Large intestine (tissue), 3 donors: Measurements from ENCODE around the gene ZNF417. TPM values are rescaled to one million over a fixed set of nuclear protein-coding genes. Genes with fewer than 3 reads are reported as not detected.
"Not testable (repeated sequence)": the region's sequence is repeated elsewhere in the genome, so short reads cannot be mapped to it uniquely, and the experiment has no call there.

Experiments used
- DNase-seq, 2 donors: peaks; one replicate each; pipeline versions ENCODE4 v3.0.0 to v3.0.0-alpha.2; 2013
- H3K27ac ChIP-seq: one replicate; pipeline ENCODE4 v1.5.1; 2013; ENCODE audit warnings: low read length
- H3K27me3 ChIP-seq: 2 replicates; pipeline ENCODE4 v1.6.1; 2013; ENCODE audit warnings: low read length; ENCODE audit not compliant: control insufficient read depth, insufficient read depth
- H3K36me3 ChIP-seq: 2 replicates; pipeline ENCODE4 v1.6.1; 2013; ENCODE audit warnings: low read length; ENCODE audit not compliant: control insufficient read depth, insufficient read depth
- H3K4me1 ChIP-seq: one replicate; pipeline ENCODE4 v1.6.1; 2013; ENCODE audit warnings: low read length; ENCODE audit not compliant: control insufficient read depth, insufficient read depth
- H3K4me3 ChIP-seq: one replicate; pipeline ENCODE4 v1.5.1; 2013; ENCODE audit warnings: low read length
- H3K9me3 ChIP-seq: one replicate; pipeline ENCODE4 v1.6.1; 2013; ENCODE audit warnings: mild to moderate bottlenecking, low read depth, low read length, moderate library complexity; ENCODE audit not compliant: control insufficient read depth
- WGBS: methylation state at CpG from one replicate; pipeline ENCODE4 v1.1.5; 2013; ENCODE audit warnings: low lambda C conversion rate; ENCODE audit not compliant: insufficient coverage; 5-methylcytosine and 5-hydroxymethylcytosine counted together
- polyA plus RNA-seq: library from polyadenylated mRNA; unstranded; fragments of 120-200 nt; gene quantifications from one replicate; pipeline ENCODE4 v1.2.1, GENCODE V29; 2013

ZNF417 gene
- polyA plus RNA-seq, 1 donor, result 34.8 TPM

DNA sequence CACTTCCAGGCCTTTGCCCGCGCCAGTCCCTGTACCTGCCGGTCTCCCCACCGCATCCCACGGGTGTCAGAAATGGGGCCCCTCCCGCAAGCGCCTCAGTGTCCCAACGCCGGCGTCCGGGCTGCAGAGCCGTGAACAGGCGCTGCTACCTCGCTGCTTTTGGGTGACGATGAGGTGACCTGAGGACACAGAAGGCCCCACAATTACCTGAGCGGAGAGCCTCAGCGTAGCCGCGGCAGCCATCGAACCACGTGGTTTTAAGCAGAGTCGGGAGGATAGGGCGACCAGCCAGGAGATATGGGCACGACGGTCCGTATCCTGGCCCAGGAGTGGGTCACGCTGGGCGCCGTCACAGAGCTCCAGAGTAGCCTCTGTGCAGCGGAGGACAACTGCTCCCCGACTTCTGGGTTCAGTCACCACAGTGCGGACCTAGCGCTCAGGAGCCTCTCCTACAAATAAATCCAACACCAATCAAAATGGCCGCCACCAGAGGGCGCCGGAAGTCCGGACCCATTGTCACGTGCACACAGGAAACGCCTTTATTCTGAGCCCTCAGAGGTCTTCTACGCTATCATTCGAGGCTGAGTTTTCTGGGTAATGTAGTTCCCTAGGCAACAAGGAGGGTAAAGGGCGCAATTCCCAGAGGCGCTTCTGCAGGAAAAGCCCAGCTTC lies 27.7 kb downstream of the ZNF417 start, which contains the start of gene ZNF814:
TSS of gene ZNF814 (minus strand) at position 478 of the 672 bp plus-strand sequence. CDS start at position 243, 235 bp downstream.
- peak; percentile 85 to 93 for DNase-seq
- Histone ChIP-seq H3K4me3 (peak within 1 kb of the TSS; percentile 86), H3K27ac (peak within 1 kb of the TSS; percentile 75), H3K4me1 (no peaks in the 10 kb centered on the region), H3K9me3 (peaks cover 16% of the 10 kb centered on the region), H3K36me3 (peaks cover 19% of the 10 kb centered on the region), H3K27me3 (no peaks in the 10 kb centered on the region)
- no CpG with 5 or more reads among the region's 43 CpGs for WGBS

DNA sequence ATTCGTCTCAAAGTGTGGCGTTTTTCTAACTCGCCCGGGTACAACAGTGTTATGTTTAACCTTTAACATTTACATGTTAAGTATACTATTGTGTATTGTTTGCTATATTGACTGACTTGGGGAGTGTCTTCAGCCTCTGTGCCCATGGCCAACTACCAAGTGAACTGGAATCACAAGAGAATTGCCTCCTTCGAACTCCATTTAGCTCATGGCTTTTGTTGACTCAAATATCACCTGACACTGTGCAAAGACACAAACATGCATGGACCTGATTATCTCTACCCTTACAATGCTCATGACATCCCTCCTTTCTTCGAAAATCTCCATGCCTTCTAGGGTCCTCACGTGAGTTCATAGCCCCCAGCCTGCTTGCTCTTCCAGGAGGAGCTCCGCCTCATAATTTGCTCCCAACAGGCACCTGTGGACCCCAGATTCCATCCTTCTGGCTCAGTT lies 28.3 kb downstream of the ZNF417 start:
- peak overlapping the region; percentile 75 for H3K27ac ChIP-seq
- peak in 1 of 2 donors; percentile 62 for DNase-seq
- WGBS, result 0% methylated on average over 1 of the region's 8 CpGs

DNA sequence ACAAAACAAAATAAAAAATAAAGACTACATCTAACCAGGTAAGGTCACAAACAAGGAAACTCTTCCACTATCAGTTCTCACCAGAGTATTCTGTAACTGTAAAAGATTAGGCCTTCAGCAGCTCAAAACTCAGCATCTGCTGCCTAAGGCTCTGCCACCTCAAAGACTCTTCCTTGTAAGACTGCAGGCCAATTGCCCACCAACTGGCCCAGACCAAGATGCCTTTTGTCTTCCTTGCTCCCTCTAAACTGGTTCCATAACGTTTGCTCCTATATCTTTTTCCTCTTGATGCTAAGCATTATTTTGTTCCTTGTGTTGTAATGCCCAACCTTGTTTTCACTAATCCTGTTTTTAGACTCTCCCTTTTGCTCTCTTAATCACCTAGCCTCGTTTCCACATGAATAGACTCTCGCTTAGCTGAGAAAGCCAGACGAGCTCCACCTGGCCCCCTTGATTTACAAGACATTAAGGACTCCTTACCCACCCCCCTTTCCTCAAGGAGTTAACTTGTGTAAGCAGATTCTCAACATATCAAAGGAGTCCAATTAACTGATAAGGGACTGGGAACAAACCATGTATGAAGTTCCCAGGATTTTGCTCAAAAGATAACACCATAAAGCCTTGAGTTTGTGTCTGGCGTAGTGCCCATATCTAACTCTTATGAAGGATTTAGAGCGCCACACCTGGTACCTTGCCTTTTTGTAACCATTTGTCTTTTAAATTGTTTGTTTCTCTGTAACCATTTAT lies 29.0 kb downstream of the ZNF417 start:
- 0% methylated on average over 3 of the region's 6 CpGs for WGBS
- peak; percentile 31 to 81 for DNase-seq
- peak overlapping the region; percentile 86 for H3K4me3 ChIP-seq

More for the DNA sequence above, 28.3 kb downstream of the ZNF417 start:
- Histone ChIP-seq H3K4me3 (peak overlapping the region; percentile 86), H3K27me3 (no peaks in the 10 kb centered on the region), H3K4me1 (no peaks in the 10 kb centered on the region), H3K9me3 (peaks cover 21% of the 10 kb centered on the region), H3K36me3 (peaks cover 19% of the 10 kb centered on the region)

DNA sequence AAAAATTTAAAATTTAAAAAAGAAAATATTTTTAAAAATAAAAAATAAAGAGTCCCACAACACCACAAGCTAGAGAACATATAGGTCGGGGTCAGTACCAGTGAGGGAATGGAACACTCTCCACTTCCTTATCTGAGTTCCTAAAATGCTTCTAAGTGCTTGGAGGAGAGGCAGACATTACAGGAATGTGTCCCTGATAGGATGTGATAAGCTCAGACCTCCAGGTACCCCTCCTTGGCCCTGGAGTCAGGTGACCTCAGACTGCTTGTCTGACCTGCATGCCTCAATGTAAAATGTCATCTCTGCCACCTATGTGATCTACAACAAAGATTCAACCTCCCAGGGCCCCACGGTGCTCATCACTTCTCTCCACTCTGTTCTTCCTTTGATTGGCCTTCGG lies 30.3 kb downstream of the ZNF417 start:
- no peak for DNase-seq
- H3K27ac ChIP-seq, result no peak overlapping the region
- peaks cover 23% of the 10 kb centered on the region for H3K36me3 ChIP-seq
- H3K4me1 ChIP-seq, result no peaks in the 10 kb centered on the region
- WGBS, result no CpG with 5 or more reads among the region's 3 CpGs
- H3K4me3 ChIP-seq, result no peak overlapping the region
- no peaks in the 10 kb centered on the region for H3K27me3 ChIP-seq
- peaks cover 23% of the 10 kb centered on the region for H3K9me3 ChIP-seq

More for the DNA sequence above, 29.0 kb downstream of the ZNF417 start:
- peaks cover 23% of the 10 kb centered on the region for H3K9me3 ChIP-seq
- no peaks in the 10 kb centered on the region for H3K4me1 ChIP-seq
- H3K27ac ChIP-seq, result peak overlapping the region; percentile 75
- H3K27me3 ChIP-seq, result no peaks in the 10 kb centered on the region
- peaks cover 23% of the 10 kb centered on the region for H3K36me3 ChIP-seq

DNA sequence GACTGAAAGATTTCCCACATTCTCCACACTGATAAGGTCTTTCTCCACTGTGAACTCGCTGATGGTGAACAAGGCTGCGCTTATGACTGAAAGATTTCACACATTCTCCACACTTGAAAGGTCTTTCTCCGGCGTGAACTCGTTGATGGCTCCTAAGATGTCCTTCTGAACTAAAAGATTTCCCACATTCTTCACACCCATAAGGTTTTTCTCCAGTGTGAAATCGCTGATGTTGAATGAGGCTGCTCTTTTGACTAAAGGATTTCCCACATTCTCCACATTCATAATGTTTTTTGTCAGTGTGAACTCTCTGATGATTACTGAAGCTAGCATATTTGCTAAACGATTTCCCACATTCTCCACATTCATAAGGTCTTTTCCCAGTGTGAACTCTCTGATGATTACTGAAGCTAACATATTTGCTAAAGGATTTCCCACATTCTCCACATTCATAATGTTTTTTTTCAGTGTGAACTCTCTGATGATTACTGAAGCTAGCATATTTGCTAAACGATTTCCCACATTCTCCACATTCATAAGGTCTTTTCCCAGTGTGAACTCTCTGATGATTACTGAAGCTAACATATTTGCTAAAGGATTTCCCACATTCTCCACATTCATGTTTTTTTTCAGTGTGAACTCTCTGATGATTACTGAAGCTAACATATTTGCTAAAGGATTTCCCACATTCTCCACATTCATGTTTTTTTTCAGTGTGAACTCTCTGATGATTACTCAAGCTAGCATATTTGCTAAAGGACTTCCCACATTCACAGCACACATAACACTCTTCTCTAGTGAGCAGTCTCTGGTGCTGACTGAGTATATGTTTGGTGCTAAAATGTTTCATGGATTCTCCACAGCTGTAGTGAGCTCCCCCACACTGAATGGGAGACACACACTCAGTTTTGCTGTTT lies 42.3 kb downstream of the ZNF417 start:
- not testable (repeated sequence) for H3K27ac ChIP-seq, H3K4me1 ChIP-seq, H3K27me3 ChIP-seq, H3K4me3 ChIP-seq
- WGBS, result 92% methylated on average over 2 of the region's 8 CpGs
- H3K9me3 ChIP-seq, result peaks cover 74% of the 10 kb centered on the region
- DNase-seq, result peak in 1 of 2 donors; percentile 30
- peaks cover 47% of the 10 kb centered on the region for H3K36me3 ChIP-seq

- no peak for DNase-seq
- Histone ChIP-seq H3K27ac (no peak overlapping the region), H3K27me3 (no peaks in the 10 kb centered on the region), H3K9me3 (peaks cover 77% of the 10 kb centered on the region), H3K4me1 (no peaks in the 10 kb centered on the region), H3K36me3 (peaks cover 47% of the 10 kb centered on the region), H3K4me3 (no peak overlapping the region)
Measured at GRCh38 chr19:57872450-57872849, 43.9 kb downstream of the ZNF417 start.

- no CpG with 5 or more reads among the region's 2 CpGs for WGBS
- Histone ChIP-seq H3K36me3 (peaks cover 50% of the 10 kb centered on the region), H3K4me3 (no peak overlapping the region), H3K27me3 (no peaks in the 10 kb centered on the region), H3K4me1 (no peaks in the 10 kb centered on the region), H3K27ac (no peak overlapping the region), H3K9me3 (peaks cover 71% of the 10 kb centered on the region)
- DNase-seq, result no peak
Measured at GRCh38 chr19:57870225-57870624, 46.2 kb downstream of the ZNF417 start.

- peaks cover 70% of the 10 kb centered on the region for H3K9me3 ChIP-seq
- DNase-seq, H3K4me1 ChIP-seq, H3K27me3 ChIP-seq, H3K27ac ChIP-seq, H3K4me3 ChIP-seq: not testable (repeated sequence)
- WGBS, result no CpG with 5 or more reads among the region's 6 CpGs
- peaks cover 50% of the 10 kb centered on the region for H3K36me3 ChIP-seq
Measured at GRCh38 chr19:57869655-57870054, 46.7 kb downstream of the ZNF417 start.

DNA sequence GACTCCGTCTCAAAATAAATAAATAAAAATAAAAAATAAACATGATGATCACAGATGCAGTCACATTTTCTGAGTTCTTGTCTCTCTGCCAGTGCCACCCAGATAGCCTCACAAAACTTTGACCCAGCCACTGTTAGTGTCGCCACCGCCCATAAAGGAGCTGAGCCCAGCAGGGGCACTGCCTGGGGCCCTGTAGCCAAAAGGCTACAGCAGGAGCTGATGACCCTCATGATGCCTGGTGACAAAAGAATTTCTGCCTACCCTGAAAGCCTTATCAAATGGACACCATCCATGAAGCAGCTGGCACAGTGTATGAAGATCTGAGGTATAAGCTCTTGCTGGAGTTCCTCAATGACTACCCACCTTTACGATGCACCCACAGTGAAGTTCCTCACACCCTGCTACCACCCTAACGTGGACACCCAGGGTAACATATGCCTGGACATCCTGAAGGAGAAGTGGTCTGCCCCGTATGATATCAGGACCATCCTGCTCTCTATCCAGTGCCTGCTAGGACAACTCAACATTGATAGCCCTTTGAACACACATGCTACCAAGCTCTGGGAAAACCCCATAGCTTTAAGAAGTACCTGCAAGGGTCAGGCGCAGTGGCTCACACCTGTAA lies 48.4 kb downstream of the ZNF417 start:
- H3K27me3 ChIP-seq, result no peaks in the 10 kb centered on the region
- WGBS, result 80% methylated on average over 1 of the region's 7 CpGs
- peaks cover 47% of the 10 kb centered on the region for H3K36me3 ChIP-seq
- H3K9me3 ChIP-seq, result peaks cover 61% of the 10 kb centered on the region
- no peaks in the 10 kb centered on the region for H3K4me1 ChIP-seq
- H3K27ac ChIP-seq, result no peak overlapping the region
- H3K4me3 ChIP-seq, result no peak overlapping the region
- no peak for DNase-seq
